GM19455 (cell line): ENCODE results near the gene CFAP410.

Experiments
- ATAC-seq: cut with Tn5 transposase; IDR thresholded peaks from one replicate; pipeline ENCODE4 v1.9.1; 2021; ENCODE audit not compliant: unreplicated experiment

CFAP410 gene

DNA sequence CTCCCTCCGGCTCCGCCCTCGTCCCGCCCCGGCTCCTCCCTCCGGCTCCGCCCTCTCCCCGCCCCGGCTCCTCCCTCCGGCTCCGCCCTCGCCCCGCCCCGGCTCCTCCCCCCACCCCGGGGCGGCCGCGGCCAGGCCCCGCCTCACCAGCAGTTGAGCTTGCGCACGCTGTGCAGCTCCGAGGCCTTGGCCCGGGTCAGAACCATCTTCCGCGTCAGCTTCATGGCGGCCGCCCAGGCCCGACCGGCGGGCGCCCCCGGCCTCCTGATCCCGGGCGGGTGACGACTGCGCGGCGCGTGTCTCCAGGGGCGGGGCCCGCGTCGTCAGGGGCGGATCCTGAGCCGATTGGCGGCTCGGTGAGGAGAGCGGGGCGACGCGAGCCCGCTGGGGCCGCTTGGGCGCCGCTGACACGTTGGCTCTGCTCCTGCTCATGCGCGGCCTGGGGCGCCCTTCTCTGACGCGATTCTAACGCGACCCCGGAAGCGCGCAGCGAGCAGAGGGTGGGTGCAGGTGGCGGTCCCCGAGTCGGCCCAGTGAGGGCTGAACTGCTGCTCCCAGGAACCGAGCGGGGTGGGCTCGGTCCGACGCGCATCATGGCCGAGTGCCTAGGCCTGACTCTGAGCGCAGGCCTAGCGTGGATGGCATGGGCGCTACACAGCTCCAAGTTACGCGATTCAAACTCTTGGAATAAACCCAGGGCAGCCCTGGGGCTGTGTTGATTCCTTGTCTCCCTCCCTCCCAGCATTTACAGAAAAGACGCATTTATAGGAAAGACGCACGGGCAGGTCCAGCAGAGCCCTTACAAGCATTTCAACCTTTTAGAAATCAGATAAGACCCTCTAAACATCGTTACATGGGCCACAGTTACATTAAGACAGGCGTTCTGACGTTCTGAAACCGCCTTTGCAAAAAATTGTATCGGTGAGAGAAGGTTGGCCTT lies at the start of gene CFAP410:
Gene CFAP410, minus strand, starts transcription at position 420 of the 940 bp plus-strand sequence. Its CDS starts 196 bp downstream, at position 224.
- peak; percentile 75 for ATAC-seq

DNA sequence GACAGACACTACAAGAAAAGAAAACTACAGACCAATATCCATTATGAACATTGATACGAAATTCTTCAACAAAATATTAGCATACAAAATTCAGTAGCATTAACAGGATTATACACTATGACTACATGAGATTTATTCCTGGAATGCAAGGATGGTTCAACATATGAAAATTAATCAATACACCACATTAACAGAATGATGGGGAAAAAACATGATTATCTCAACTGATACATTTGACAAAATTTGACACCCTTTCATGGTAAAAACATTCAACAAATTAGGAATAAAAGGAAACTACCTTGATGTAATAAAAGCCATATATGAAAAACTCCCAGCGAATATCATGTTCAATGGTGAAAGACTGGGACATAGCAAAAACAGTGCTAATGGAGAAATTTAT lies 45.8 kb upstream of the CFAP410 start:
- ATAC-seq, result no peak

DNA sequence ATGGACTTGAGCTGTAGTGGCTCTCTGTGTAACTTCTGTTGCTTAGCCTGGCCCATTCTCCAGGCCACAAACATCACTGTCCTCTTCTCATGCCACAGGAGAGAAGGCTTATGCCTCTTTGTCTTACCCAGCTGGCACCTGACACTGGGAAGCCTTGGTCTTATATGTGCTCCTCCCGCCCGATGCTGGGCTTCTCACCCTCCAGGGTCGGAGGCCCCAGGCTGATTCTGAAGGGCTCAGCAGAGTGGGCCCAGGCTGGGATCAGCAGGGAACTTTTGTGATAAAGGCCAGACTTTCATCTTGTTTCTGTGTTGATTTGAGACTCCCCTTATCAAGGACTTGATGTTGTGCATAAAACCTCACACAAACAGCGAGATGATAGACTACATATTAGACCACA lies 44.0 kb upstream of the CFAP410 start:
- ATAC-seq, result no peak

DNA sequence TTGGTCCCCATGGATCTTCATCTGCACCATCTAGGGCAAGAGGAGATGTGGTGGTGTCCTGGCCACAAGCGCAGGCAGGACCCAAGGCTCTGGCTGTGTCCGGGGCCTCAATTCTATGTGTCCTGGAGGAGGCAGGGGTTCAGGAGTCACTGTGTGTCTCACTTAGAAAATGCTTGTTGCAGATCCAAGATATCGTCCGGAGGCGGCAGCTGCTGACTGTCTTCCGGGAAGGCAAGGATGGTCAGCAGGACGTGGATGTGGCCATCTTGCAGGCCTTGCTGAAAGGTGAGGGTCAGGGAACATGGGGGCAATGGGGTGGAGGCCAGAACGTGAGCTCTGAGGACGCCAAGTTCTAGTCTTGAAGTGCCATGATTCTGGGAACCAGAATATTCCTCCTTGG lies 43.3 kb upstream of the CFAP410 start:
- ATAC-seq, result no peak

DNA sequence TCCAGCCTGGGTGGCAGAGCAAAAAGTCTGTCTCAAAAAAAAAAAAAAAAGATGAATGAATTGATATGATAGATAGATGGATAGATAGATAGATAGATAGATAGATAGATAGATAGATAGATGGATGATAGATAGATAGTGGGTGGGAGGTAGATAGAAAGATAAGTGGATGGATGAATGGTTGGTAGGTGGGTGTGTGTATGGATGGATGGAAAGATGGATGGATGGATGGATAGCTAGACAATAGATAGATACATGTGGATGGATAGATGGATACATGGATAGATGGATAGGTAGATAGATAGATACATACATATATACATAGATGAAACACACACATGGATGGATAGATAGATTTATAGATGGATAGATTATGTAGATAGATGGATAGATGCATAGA lies 42.7 kb upstream of the CFAP410 start:
- no peak for ATAC-seq

DNA sequence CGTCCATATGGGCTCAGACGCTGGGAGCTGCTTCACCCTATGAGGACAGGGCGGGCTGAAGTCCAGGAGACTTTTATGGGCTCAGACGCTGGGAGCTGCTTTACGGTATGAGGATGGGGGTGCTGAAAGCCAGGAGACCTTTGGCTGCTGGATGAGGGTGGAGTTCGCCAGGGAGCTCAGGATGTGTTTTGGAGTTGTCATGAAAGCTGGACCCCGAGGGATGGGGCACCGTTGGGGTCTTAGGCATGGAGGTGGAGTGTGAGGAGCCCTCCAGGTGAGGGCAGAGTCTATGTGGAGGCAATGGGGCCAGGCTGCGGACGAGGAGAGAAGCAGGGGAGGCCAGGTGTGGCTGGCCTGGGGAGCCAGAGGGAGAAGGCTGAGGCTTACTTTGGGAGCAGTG lies 41.7 kb upstream of the CFAP410 start:
- ATAC-seq, result no peak

DNA sequence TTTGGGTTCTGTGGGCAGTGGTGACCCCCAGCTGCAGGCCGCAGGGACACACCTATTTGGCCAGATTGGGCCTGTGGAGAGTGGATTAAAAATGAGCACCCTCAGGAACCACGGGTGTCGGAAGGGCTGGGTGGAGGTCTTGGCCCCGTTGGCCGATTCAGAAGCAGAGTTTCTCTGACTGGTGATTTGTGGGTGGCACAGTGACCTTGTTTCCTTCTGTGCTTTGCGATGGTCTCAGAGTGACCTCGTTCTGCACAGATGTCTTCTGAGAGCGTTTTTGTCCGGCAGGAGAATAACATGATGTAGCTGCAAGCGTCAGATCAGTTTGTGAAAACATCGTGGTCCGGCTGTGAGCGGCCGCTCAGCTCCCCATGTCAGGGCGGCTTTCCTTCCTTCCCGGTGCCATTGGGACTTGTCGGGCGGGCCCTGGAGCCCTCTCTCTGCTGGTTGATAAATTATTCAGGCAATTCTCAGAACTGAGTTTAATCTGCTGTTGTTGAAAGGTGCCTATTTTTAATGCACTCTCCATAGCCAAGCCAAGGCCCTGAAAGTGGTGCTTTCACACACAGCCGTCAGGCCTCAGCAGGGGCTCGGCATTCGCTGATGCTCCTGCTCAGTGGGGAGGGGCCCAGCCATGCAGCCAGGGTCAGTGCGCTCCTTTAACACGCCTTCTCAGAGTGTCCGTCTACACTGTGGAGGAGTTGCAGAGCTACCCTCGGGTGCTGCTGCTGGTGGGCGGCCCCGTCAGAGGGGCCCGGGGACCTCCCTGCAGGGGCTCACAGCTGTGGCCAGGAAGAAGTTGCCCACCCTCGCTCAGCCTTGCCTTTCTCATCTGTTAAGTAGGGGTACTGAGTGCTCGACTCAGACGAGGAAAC lies 41.0 kb upstream of the CFAP410 start:
- ATAC-seq, result no peak

DNA sequence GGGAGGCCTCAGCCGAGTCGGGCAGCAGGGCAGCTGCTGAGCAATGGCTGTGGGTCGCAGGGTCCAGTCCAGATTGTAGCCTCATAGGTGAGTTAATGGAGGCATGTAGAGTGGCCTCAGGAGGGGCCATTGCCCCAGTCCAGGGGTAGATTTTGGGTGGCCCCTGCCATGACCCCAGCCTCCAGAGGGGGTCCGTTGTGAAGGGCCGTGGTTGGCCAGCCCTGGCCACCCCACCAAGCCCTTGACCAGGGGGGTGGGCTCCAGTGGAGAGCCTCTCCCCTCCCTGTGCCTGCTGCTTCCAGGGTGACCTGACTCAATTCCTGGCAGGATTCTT lies 40.3 kb upstream of the CFAP410 start:
- ATAC-seq, result no peak

DNA sequence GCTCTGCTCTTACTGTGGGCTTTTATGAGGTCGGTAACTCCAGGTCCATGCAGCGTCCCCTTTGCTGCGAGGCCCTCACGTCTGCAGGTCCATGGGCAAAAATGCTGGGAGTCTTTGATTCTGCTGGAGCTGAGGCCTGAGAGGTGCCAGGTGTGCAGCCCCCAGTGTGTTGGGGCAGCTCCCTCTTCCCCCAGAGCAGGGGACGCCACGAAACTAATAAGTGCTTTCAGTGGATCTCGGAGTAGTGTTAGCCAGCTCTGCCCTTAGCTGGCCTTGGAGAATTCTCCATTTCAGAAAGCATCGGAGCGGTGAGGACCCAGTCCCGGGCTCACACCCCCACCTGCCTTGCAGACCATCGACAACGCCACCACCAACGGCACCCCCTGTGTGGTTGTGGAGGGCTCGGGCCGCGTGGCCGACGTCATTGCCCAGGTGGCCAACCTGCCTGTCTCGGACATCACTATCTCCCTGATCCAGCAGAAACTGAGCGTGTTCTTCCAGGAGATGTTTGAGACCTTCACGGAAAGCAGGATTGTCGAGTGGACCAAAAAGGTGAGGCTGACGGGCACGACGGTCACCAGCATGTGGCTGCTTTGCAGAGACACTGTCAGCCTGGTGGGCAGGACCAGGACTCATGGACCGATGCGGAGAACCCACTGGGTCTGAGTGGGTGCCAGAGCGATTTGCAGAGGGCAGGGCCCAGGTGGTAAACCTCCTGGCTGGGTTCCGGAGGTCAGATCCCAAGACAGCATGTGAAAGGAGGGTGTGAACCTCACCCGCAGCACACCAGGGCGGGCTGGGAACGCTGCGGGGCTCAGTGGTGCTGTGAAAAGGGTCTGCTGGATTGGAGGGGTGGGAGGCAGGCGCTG lies 39.7 kb upstream of the CFAP410 start:
- no peak for ATAC-seq

DNA sequence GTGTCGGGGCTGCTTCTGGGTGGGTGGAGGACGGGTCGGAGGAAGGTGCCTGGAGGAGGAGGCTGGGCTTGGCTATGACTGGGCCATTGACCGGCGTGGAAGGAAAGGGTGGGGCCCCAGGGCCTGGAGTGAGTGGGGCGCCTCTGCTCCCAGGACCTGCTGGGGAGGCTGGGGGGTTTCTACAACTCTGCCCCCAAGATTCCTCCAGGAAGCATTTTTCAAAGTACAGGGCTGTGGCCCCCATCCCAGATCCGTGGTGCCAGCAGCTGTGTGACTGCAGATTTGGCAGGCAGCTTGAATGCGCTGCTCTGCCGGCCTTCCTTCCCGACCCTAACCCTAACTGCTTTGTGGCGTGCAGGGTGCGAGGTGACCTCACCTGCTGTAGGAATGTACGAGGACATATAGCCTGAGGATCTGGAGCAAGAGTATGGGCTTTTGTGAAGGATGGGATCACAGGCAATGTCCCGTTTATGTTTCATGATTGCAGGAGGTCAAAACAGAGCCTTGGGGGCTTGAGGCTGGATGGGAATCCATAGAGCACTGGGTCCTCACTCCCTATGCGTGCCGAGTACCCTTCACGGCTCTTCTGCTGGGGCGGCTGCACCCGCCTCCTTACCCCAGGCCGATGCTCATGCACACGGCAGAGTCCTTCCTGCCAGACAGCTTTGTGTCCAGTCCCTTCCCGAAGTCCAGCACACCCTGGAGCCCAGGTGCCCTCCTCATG lies 38.9 kb upstream of the CFAP410 start:
- no peak for ATAC-seq

DNA sequence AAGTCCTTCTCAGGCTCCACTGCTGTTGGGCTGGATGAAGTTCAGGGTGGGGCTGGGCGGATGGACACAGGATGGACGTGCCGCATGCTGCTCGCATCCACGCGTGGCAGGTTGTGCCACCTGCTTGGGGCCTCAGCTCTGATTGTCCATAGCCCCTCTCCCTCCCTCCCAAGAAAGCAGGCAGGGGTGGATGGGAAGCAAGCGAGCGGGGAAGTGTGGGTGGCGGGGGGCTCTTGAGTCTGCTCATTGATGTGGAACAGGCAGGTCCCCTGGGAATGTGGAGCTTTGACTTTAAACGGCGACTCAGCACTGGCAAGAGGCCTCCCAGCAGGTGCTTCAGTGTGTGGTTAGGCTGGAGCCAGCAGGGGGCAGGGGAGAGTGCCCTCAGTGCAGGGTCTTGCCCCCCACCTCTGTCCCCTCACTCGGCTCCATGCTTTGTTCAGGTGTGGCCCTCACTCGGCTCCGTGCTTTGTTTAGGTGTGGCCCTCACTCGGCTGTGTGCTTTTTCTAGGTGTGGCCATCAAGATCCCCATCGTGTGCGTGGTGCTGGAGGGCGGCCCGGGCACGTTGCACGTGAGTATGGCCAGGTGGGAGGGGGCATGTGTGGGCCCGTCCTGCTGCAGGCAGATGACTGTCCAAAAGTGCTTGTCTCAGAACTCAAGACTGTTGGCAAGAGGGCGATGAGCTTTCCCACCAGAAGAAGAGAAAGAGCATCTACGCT lies 38.2 kb upstream of the CFAP410 start:
- no peak for ATAC-seq

DNA sequence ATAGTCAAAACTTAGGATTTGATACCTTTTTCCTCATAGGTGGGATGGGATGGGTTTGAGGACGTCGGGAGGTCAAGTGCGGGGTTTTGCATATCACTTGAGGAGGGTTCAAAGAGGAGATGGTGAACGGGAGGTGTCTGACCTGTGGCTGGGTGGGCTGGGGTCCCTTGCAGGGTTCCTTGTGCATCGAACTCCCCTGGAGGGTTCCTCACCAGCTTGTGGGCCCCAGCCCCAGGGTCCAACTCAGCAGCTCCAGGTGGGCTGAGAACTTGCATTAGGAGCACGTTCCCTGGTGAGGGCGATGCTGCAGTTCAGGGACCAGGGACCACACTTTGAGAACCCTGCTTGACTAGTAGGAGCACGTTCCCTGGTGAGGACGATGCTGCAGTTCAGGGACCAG lies 37.4 kb upstream of the CFAP410 start:
- ATAC-seq, result no peak

DNA sequence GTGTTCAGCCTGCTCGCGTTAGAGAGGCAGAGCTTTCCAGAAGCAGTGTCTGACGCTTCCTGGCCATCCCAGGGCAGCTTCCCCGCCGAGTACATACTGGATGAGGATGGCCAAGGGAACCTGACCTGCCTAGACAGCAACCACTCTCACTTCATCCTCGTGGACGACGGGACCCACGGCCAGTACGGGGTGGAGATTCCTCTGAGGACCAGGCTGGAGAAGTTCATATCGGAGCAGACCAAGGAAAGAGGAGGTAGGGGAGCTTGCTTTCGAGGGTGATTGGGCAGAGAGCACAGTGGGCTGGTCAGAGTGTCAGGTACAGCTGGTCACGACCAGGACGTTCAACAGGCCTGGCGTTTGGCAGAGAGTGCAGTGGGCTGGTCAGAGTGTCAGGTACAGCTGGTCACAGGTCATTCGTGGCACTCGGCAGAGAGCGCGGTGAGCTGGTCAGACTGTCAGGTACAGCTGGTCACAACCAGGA lies 36.6 kb upstream of the CFAP410 start:
- no peak for ATAC-seq

DNA sequence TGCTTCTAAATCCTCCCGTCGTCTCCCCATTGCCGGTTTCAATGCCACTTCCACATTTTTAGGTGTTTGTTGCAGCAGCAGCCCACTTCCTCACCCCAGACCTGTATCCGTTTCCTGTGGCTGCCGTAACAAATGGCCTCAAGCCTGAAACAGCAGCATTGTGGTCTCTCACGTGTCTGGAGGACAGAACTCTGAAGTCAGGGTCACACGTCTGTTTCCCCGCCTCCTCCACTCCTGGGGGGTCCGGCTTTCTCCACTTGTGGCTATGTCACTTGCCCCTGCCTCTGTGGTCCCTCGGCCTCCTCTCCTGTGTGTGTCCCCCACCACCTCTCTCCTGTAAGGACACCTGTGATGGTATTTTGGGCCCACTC lies 36.1 kb upstream of the CFAP410 start:
- ATAC-seq, result no peak

DNA sequence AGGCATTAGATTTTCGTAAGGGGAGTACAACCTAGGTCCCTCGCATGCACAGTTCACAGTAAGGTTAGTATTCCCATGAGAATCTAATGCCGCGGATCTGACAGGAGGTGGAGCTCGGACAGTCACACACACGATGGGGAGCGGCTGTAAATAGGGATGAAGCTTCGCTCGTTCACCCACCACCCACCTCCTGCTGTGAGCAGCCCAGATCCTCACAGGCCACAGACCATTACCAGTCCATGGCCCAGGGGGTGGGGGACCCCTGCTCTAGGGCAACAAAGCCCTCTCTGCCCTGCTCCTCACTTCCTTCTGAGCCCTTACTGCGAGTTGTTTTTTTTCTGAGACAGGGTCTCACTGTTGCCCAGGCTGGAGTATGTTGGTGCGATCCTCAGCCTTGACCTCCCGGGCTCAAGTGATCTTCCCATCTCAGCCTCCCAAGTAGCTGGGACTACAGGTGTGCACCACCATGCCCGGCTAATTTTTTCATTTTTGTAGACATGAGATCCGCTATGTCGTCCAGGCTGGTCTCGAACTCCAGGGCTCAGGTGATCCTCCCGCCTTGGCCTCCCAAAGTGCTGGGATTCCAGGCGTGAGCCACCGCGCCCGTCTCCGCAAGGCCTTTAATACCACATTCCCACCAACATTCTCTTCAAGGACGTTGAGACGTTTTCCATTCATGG lies 35.6 kb upstream of the CFAP410 start:
- no peak for ATAC-seq

DNA sequence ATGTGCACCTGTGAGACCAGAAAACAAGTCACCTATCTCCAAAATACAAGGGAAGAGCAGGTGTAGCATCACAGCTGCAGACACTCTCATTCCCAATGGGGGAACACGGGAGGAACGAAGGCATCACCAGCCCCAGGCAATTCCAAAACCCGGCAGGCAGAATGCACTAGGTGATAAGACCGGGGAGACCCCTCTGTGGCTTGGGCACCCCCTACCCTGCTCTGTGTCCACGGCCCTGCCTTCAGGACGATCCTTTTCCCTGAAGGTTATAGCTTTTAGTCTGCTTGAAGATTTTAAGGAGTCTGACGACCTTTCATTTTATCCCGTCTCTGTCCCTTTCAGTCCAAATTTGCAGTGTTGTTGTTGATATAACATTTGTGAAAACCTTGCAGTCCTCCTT lies 33.4 kb upstream of the CFAP410 start:
- no peak for ATAC-seq

DNA sequence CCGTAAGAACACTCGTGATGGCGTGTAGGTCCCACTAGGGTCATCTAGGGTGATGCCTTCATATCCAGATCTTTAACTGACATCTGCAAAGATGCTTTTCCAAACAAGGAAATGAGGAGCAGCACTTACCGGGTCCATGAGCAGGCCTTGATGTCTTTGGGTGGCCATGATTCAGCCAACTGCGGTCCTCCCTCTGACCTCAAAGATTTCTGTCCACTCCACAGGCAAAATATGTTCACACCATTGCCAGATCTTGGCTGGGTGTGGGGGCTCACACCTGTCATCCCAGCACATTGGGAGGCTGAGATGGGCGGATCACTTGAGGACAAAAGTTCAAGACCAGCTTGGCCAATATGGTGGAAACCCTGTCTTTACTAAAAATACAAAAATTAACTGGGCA lies 32.4 kb upstream of the CFAP410 start:
- ATAC-seq, result no peak

DNA sequence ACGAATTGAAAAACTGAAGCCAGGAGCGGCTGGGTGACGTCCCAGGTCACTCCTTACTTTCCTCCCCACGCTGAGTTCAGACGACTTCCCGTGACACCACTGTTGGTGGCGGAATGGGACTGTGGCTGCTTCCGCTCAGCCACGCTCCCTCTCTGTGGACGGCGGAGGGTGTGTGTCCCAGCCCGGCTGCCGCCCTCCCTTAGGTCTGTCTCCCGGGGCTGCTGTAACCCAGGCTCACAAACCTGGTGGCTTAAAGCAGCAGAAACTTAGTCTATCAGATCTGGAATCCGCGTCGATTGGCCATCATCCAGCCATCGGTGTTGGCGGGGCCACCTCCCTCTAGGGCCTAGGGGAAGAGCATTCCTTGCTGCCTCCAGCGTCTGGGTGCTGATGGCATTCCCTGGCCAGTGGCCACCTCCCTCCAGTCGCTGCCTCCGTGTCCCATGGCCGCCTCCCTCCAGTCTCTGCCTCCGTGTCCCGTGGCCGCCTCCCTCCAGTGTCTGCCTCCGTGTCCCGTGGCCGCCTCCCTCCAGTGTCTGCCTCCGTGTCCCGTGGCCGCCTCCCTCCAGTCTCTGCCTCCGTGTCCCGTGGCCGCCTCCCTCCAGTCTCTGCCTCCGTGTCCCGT lies 31.7 kb upstream of the CFAP410 start:
- no peak for ATAC-seq
